PC-3 (cell line): Measurements from ENCODE around the gene ZBED6. TPM values are rescaled to one million over a fixed set of nuclear protein-coding genes. Genes with fewer than 3 reads are reported as not detected.
"Not testable (repeated sequence)": the region's sequence is repeated elsewhere in the genome, so short reads cannot be mapped to it uniquely, and the experiment has no call there.

ENCODE experiments used
- ATAC-seq: fragments of 200-7000 bp; cut with Tn5 transposase; 2 replicates; pipeline ENCODE4 v1.9.1; 2020; ENCODE audit warnings: mild to moderate bottlenecking, moderate library complexity
- BruUV-seq: library from RNA; stranded (reverse); fragments of 400-500 nt; replicated peaks from 2 replicates; lab custom pipeline; 2021; lab: Mats Ljungman, UMichigan
- CTCF ChIA-PET: fragments of 300-600 bp; sonication (Branson Sonifier 250); formaldehyde crosslinking; loops from one replicate; lab custom pipeline; 2022; ENCODE audit warnings: antibody characterized with exemption; lab: Charles Lee
- POLR2A ChIA-PET: fragments of 300-600 bp; sonication (Branson Sonifier 250); formaldehyde crosslinking; loops from one replicate; lab custom pipeline; 2022; ENCODE audit warnings: antibody characterized with exemption; ENCODE audit not compliant: unreplicated experiment; lab: Charles Lee
- DNase-seq: peaks from one replicate; pipeline ENCODE4 v3.0.0-alpha.2; 2015
- H2AFZ ChIP-seq: fragments of 300-600 bp; sonication (generic); 2 replicates; pipeline ENCODE4 v1.6.0; 2016; ENCODE audit warnings: antibody characterized with exemption, low read length
- H3F3A ChIP-seq: fragments of 300-600 bp; sonication (generic); one replicate; pipeline ENCODE4 v1.6.0; 2017; ENCODE audit warnings: antibody characterized with exemption, low read length, control low read depth, mild to moderate bottlenecking; ENCODE audit not compliant: unreplicated experiment
- H3K27ac ChIP-seq: fragments of 300-600 bp; sonication (generic); 2 replicates; pipeline ENCODE4 v1.5.1; 2016; ENCODE audit warnings: mild to moderate bottlenecking, low read length
- H3K27me3 ChIP-seq: fragments of 300-600 bp; sonication (generic); 2 replicates; pipeline ENCODE4 v1.6.1; 2016; ENCODE audit warnings: low read length, mixed read lengths
- H3K36me3 ChIP-seq: fragments of 300-600 bp; sonication (generic); 2 replicates; pipeline ENCODE4 v1.6.1; 2016; ENCODE audit warnings: low read depth, mixed run types, low read length, mixed read lengths
- H3K4me1 ChIP-seq: fragments of 300-600 bp; sonication (generic); 2 replicates; pipeline ENCODE4 v1.5.1; 2016; ENCODE audit warnings: low read length; ENCODE audit not compliant: insufficient read depth
- H3K4me2 ChIP-seq: fragments of 300-600 bp; sonication (generic); 2 replicates; pipeline ENCODE4 v1.6.0; 2016; ENCODE audit warnings: low read length
- H3K4me3 ChIP-seq: fragments of 300-600 bp; sonication (generic); 2 replicates; pipeline ENCODE4 v1.5.1; 2016; ENCODE audit warnings: mild to moderate bottlenecking, low read length, mixed read lengths
- H3K79me2 ChIP-seq: fragments of 300-600 bp; sonication (generic); 2 replicates; pipeline ENCODE4 v1.6.1; 2017; ENCODE audit warnings: low read length, mixed read lengths
- H3K9ac ChIP-seq: fragments of 300-600 bp; sonication (generic); 2 replicates; pipeline ENCODE4 v1.6.0; 2016; ENCODE audit warnings: mild to moderate bottlenecking, low read length
- H3K9me2 ChIP-seq: fragments of 300-600 bp; sonication (generic); replicated peaks from 2 replicates; pipeline ENCODE4 v1.6.1; 2016; ENCODE audit warnings: mixed run types, low read length, mixed read lengths
- H3K9me3 ChIP-seq: fragments of 300-600 bp; sonication (generic); 2 replicates; pipeline ENCODE4 v1.6.1; 2016; ENCODE audit warnings: low read length, mixed read lengths
- H4K20me1 ChIP-seq: fragments of 300-600 bp; sonication (generic); 2 replicates; pipeline ENCODE4 v1.6.1; 2016; ENCODE audit warnings: low read length, mixed read lengths
- EZH2 ChIP-seq: fragments of 300-600 bp; sonication (generic); IDR thresholded peaks from one replicate; pipeline ENCODE4 v1.6.1; 2017; ENCODE audit warnings: antibody characterized with exemption, mild to moderate bottlenecking, low read length; ENCODE audit not compliant: unreplicated experiment
- EZH2phosphoT487 ChIP-seq: fragments of 300-600 bp; sonication (generic); IDR thresholded peaks from 2 replicates; pipeline ENCODE4 v1.6.1; 2018; ENCODE audit warnings: mild to moderate bottlenecking, antibody characterized with exemption, low read length, borderline replicate concordance
- intact Hi-C: fragments of 100-400 bp; cut with micrococcal nuclease; formaldehyde crosslinking; loops from 2 replicates; pipeline ENCODE4 v1.9.0; 2023
- total RNA-seq: library from RNA; depleted of rRNA; stranded (reverse); fragments of >200 nt; gene quantifications from 2 replicates; pipeline ENCODE4 v1.2.3, GENCODE V29; 2014
- TF ChIP-seq, protein P1 (sequence below): fragments of 300-600 bp; sonication (generic); conservative IDR thresholded peaks from 2 replicates; pipeline ENCODE4 v1.5.1; 2017; ENCODE audit warnings: antibody characterized with exemption, low read depth, mild to moderate bottlenecking, low read length

Gene ZBED6
- total RNA-seq, 1 experiment from 2014 or later, result 12.9 TPM

DNA sequence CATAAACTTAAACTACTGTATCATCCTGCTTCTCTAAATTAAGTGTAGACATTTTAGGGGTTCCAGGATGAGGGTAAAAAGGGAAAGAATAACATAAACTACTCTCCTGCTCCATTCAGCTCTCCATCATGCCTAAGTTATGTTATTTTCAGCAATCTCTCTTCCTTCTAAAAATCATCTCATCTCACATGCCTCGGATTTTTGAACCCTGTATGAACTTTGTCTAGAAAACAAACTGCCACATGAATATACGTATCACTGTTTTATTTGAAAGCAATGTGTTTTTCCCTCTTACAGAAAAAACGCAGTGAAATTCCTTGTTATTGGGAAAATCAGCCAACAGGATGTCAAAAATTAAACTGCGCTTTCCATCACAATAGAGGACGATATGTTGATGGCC is 32.6 kb downstream of the ZBED6 start:
- no peaks in the 10 kb centered on the region for H3F3A ChIP-seq
- H4K20me1 ChIP-seq, result 0 out of 2 replicates have a peak, but pooled peaks cover 3% of the 10 kb centered on the region
- no peak overlapping the region for H3K9ac ChIP-seq
- TF ChIP-seq EZH2 (no peak), EZH2phosphoT487 (no peak)
- TF ChIP-seq, protein P1, sequence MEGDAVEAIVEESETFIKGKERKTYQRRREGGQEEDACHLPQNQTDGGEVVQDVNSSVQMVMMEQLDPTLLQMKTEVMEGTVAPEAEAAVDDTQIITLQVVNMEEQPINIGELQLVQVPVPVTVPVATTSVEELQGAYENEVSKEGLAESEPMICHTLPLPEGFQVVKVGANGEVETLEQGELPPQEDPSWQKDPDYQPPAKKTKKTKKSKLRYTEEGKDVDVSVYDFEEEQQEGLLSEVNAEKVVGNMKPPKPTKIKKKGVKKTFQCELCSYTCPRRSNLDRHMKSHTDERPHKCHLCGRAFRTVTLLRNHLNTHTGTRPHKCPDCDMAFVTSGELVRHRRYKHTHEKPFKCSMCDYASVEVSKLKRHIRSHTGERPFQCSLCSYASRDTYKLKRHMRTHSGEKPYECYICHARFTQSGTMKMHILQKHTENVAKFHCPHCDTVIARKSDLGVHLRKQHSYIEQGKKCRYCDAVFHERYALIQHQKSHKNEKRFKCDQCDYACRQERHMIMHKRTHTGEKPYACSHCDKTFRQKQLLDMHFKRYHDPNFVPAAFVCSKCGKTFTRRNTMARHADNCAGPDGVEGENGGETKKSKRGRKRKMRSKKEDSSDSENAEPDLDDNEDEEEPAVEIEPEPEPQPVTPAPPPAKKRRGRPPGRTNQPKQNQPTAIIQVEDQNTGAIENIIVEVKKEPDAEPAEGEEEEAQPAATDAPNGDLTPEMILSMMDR, result no peak
- ChIA-PET CTCF (no interaction called here), POLR2A (no interaction called here)
- no TSS peak for BruUV-seq
- H3K27ac ChIP-seq, result no peak overlapping the region
- H2AFZ ChIP-seq, result no peak overlapping the region
- no peaks in the 10 kb centered on the region for H3K9me3 ChIP-seq
- no peak overlapping the region for H3K4me2 ChIP-seq
- H3K27me3 ChIP-seq, result no peaks in the 10 kb centered on the region
- H3K9me2 ChIP-seq, result no peaks in the 10 kb centered on the region
- intact Hi-C loops, result no loop called here
- DNase-seq, result no peak
- peaks cover 22% of the 10 kb centered on the region for H3K79me2 ChIP-seq
- ATAC-seq, result no peak
- H3K36me3 ChIP-seq, result peaks cover 70% of the 10 kb centered on the region
- H3K4me1 ChIP-seq, result no peaks in the 10 kb centered on the region
- H3K4me3 ChIP-seq, result no peak overlapping the region

DNA sequence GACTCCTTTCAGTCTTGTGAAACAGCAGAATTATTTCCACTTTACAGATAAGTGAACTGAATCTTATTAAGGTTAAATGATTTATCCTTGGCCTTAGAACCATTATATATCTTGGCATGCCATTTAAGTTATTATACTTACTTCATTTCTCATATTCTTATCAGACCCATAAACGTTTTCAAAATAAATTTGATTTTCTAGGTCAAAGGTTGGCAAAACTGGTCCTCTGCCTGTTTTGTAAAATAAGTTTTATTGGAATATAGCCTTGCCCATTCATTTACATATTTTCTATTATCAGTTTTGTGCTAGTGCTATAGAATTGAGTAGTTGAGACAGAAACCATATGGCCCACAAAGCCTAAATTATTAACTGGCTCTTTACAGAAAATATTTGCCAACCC is 33.1 kb downstream of the ZBED6 start:
- H3K4me1 ChIP-seq, result no peaks in the 10 kb centered on the region
- no peaks in the 10 kb centered on the region for H3K9me3 ChIP-seq
- H3K27ac ChIP-seq, result no peak overlapping the region
- H2AFZ ChIP-seq, result no peak overlapping the region
- 0 out of 2 replicates have a peak, but pooled peaks cover 3% of the 10 kb centered on the region for H4K20me1 ChIP-seq
- CTCF ChIA-PET, result no interaction called here
- no peaks in the 10 kb centered on the region for H3F3A ChIP-seq
- peaks cover 65% of the 10 kb centered on the region for H3K36me3 ChIP-seq
- peaks cover 17% of the 10 kb centered on the region for H3K79me2 ChIP-seq
- no peaks in the 10 kb centered on the region for H3K27me3 ChIP-seq
- BruUV-seq, result no TSS peak
- POLR2A ChIA-PET, result no interaction called here
- ATAC-seq, result no peak
- H3K9me2 ChIP-seq, result no peaks in the 10 kb centered on the region
- H3K4me3 ChIP-seq, result no peak overlapping the region
- no peak overlapping the region for H3K4me2 ChIP-seq
- TF ChIP-seq EZH2phosphoT487 (no peak), EZH2 (no peak)
- TF ChIP-seq, protein P1, result no peak
- intact Hi-C loops, result no loop called here
- DNase-seq, result no peak
- no peak overlapping the region for H3K9ac ChIP-seq

DNA sequence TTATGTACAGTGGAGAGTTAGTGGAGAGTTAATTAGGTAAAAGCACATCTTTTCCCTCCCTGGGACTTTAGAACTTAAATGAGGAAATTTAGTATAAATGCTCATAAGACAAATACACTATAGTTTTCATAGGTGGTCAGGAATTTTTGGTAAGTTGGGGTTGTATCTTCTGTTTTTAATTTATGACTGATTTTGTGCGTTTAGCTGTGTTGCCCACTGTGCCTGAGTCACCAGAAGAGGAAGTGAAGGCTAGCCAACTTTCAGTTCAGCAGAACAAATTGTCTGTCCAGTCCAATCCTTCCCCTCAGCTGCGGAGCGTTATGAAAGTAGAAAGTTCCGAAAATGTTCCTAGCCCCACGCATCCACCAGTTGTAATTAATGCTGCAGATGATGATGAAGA is 33.8 kb downstream of the ZBED6 start:
- H3K9ac ChIP-seq, ATAC-seq, H4K20me1 ChIP-seq, H3K27me3 ChIP-seq, H3K27ac ChIP-seq, H3K9me3 ChIP-seq, CTCF ChIA-PET, DNase-seq, H2AFZ ChIP-seq, POLR2A ChIA-PET, H3K4me2 ChIP-seq, H3F3A ChIP-seq, H3K9me2 ChIP-seq, H3K4me1 ChIP-seq, intact Hi-C loops, BruUV-seq, H3K4me3 ChIP-seq: not testable (repeated sequence)
- Histone ChIP-seq H3K36me3 (peaks cover 69% of the 10 kb centered on the region), H3K79me2 (peaks cover 12% of the 10 kb centered on the region)
